NCI-H2107 treated with DMSO at 0.1 percent for 48 hours (cell line): ENCODE results near the gene IL12RB1.
A peak's percentile ranks its signal among the peaks of the same experiment; 100 is the strongest.
"Not testable (repeated sequence)": the region's sequence is repeated elsewhere in the genome, so short reads cannot be mapped to it uniquely, and the experiment has no call there.

Experiments
- DNase-seq: peaks from one replicate; lab custom pipeline; 2025; ENCODE audit not compliant: unreplicated experiment; lab: John Stamatoyannopoulos, UW

IL12RB1 gene

GRCh38 chr19:18051887-18052286, 34.8 kb downstream of the IL12RB1 start:
- no peak for DNase-seq

- no peak for DNase-seq
Measured at GRCh38 chr19:18049385-18049784, 37.3 kb downstream of the IL12RB1 start.

GRCh38 chr19:18046059-18046718, 40.5 kb downstream of the IL12RB1 start:
- no peak for DNase-seq

- no peak for DNase-seq
Measured at GRCh38 chr19:18045307-18046050, 41.3 kb downstream of the IL12RB1 start.

DNA sequence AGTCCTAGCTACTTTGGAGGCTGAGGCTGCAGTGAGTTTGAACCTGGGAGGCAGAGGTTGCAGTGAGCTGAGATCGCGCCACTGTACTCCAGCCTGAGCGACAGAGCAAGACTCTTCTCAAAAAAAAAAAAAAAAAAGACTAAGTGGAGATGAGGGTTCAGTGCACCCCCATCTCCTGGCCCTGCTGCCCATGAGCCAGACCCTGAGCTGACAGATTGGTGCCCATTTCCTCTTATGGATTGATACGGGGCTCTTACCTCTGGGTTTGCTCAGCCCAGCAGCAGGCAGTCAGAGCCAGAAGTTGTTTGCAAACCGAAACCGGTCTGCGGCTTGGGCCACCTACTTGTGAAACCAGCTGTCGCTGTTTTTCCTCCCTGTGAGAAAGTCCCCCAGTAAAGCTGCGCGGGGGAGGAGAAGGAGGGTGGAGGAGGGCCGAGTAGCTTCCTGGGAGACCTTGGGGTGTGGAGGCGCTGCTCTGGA, 41.9 kb downstream of the IL12RB1 start:
- peak; percentile 64 for DNase-seq

DNA sequence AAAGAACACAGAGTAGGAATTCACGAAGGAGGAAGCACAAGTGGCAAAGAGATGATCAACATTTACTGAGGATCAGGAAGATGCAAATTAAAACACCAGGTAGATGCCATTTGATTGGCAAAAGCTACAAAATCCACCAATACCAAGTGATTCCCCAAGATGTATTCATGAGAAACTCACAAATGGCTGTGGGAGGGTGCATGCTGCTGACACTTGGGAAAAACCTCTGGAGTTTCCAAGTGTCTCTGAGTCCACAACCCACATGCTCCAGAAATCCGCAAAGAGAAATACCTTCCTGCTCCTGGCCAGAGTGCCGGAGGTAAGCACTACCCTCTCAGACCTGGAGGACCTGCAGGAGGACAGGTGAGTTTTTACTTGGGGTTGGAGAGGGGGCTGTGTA, 43.1 kb downstream of the IL12RB1 start:
- no peak for DNase-seq

GRCh38 chr19:18041054-18041453, 45.7 kb downstream of the IL12RB1 start:
- DNase-seq, result no peak

DNA sequence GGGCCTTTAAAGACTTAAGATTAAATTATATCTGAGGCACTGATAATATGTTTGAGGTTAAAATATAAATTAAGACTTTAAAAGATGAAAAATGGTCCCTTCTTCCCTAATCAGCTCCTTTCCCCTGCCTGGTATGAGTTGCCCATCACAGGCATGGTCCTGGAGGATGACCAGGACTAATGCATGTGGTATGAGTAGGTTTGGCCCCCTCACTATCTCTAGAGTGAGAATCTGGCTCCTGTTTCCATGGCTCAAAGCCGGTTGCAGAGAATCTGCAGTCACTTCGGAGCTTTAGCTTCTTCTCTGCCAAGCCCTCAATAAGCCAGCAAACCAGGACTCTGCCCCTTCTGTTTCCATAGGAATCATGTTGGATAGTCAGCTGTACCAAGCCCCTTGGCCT, 54.6 kb downstream of the IL12RB1 start:
- DNase-seq, result not testable (repeated sequence)

GRCh38 chr19:18031401-18031800, 55.3 kb downstream of the IL12RB1 start:
- not testable (repeated sequence) for DNase-seq

DNA sequence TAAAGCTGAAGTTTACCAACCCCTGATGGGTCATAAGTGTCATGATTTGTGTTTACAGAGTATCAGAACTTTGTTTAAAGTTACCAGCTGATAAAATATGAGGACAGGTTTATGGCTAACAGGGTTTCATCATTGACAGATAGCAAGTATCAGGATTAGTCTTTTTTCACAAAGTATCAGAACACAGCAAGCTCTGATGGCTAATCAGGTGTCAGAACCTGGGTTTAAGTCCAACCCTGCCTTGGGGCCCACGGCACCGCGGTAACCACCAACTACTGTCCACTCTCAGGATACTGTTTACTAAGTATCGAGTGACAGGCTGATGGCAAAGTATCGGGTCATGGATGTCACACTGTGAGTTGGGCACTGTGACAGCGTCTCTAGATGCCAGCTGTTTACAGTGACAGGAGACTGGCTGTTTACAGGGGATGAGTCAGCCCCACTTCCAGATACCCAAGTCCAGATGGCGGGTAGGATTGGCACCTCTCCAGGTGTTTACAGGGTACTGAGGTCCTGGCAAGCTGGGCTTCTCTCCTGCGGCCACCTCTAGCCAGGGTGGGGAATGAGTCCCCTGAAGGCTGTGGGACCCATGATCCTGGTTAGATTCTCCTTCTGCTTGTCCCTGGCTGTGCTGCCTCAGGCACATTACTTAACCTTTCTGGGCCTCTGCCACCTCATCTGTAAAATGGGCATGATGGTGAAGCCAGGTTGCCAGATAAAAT, 57.0 kb downstream of the IL12RB1 start:
- peak; percentile 62 for DNase-seq

- DNase-seq, result no peak
Measured at GRCh38 chr19:18027151-18027550, 59.6 kb downstream of the IL12RB1 start.

- DNase-seq, result no peak
Measured at GRCh38 chr19:18023622-18024251, 63.0 kb downstream of the IL12RB1 start.

GRCh38 chr19:18021121-18021755, 65.5 kb downstream of the IL12RB1 start:
- DNase-seq, result no peak

DNA sequence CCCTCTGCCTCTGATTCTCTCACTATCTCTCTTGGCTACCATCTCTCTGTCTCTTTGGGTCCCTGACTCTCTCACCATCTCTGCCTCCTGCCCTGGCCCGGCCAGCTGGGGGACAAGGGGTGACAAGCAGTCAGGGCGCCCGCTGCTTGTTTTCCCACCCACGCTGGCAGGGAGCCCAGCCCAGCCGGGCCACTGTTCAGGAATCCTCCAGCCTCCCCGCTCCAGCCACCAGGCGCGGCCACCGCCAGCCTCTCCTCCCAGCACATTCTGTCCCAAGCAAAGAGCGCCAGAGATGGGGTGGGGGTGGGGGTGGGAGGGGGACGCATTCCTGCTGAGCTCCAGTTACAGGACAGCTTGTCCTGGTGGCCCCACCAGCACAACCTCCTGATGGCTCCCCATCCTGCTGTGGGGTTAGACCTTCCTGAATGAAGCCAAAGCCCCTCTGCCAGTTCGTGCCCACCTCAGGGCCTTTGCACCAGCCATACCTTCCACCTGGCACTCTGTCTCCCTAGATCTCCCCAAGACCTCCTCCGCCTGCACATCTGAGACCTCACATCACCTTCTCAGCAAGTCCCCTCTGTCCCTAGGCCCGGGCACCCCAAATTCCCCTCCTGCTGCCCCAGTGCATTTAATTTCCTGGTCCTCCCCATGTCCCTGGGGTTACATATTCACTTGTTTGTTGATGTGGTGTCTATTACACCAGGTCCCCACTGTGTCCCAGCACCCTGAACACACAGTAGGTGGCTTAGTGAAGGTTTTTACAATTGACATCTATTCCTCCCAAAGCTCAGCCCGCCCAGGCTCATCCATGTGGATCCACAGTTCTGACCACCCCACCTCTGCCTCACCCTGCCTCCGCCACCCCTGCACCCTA, 66.3 kb downstream of the IL12RB1 start:
- DNase-seq, result no peak

DNA sequence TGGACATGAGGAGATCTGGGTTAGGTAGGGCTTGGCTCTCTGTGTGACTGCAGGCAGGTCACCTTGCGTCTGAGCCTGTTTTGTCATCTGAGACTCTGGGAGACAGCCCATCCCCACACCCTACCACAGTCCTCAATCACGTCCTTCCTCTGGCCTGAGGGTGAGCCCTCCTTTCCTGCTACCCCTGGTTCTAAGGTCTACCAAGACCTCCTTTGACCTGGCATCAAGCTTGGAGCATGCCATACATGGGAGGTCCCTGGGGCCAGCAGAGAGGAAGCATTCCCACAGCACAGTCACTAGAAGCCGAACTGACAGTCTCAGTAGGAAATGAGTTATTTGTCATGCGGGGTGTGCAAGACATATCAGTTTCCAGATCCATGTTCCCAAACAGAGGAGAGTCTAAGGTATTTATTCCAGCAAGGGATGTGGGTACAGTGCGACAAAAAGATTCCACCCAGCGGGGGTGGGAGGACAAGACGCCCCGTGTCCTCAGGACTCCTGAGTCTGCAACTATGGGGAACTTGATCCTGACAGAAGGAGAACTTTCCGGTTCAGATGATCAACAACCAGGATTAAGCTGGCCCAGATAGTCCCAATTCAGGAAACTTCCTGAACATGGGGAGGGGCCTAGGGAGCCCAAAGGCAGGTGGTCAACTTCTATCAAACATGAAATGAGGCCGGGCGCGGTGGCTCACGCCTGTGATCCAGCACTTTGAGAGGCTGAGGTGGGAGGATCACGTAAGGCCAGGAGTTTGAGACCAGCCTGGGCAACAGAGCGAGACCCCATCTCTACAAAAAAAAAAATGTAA, 69.3 kb downstream of the IL12RB1 start:
- DNase-seq, result no peak

- no peak for DNase-seq
Measured at GRCh38 chr19:18016209-18016910, 70.4 kb downstream of the IL12RB1 start.

- DNase-seq, result no peak
Measured at GRCh38 chr19:18014197-18014596, 72.5 kb downstream of the IL12RB1 start.
